Prostate gland (tissue), 2 donors: ENCODE results near the gene IGFLR1.
A peak's percentile ranks its signal among the peaks of the same experiment; 100 is the strongest.

Experiments
- CTCF ChIP-seq, 4 experiments: fragments of 200-600 bp in 2 of 4; fragments of 450-650 bp in 2 of 4; sonication (generic) in 2 of 4; IDR thresholded peaks; 1 replicate in 3 of 4; 2 replicates in 1 of 4; pipeline ENCODE4 v1.5.1; 2016 to 2019; ENCODE audit warnings: antibody characterized with exemption in 4 of 4, mild to moderate bottlenecking in 2 of 4, moderate library complexity in 2 of 4
- POLR2AphosphoS5 ChIP-seq: sonication (generic); formaldehyde crosslinking; IDR thresholded peaks from one replicate; pipeline ENCODE4 v1.6.1; 2017; ENCODE audit warnings: antibody characterized with exemption

DNA sequence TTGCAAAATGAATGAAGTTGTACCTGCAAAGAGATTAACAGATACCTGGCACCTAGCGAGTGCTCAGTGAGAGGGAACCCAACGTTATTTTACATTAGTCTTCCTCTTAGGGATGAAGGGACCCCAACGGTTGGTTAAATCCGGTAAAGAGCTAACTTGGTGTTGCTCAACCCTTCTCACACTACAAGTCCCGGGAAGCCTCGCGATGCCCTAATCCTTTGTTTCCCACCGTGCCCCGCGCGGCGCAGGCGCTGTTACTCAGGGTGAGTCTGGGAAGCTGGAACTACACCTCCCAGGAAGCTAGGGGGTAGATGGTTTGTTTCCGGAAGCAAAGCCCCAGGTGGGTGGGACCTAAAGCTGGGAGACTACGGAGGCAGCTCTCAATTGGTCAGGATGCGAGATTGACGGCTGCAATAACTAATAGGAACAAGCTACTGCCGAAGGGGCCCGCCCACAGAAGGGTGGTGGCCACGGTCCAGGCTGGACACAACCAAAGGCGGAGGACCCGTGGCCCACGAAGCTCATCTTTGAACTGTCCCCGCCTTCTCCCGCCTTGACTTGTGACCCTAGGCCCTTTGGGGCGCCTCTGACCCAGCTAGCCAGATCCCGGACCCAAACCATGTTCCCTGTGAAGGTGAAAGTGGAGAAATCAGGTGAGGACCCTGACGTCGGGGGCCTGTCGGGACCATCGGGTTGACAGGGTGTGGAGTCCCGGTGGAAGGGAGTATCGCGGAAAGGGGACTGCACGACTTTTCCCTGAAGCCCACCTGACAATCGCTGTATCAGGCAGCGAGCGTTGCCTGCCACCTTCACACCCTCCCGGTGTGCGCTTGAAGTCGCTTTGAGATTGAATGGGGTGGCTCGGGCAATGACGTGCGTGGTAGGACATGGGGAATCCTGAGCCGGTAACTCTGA is 6.1 kb upstream of the IGFLR1 start, which contains the start of gene LIN37:
- TF ChIP-seq CTCF (IDR thresholded peaks at IDR 0.05) (peak in 3 of 4 experiments; percentile 8 to 67 (median 60)), POLR2AphosphoS5 (peak; percentile 100)
